Measurements from ENCODE around the gene ACP3.
A peak's percentile ranks its signal among the peaks of the same experiment; 100 is the strongest.
"Not testable (repeated sequence)": the region's sequence is repeated elsewhere in the genome, so short reads cannot be mapped to it uniquely, and the experiment has no call there.

ACP3 gene, protein sequence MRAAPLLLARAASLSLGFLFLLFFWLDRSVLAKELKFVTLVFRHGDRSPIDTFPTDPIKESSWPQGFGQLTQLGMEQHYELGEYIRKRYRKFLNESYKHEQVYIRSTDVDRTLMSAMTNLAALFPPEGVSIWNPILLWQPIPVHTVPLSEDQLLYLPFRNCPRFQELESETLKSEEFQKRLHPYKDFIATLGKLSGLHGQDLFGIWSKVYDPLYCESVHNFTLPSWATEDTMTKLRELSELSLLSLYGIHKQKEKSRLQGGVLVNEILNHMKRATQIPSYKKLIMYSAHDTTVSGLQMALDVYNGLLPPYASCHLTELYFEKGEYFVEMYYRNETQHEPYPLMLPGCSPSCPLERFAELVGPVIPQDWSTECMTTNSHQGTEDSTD

GRCh38 chr3:132317229-132317948 is at the start of gene ACP3:
Gene ACP3 (plus strand): TSS chr3:132317407. CDS start chr3:132317457, 50 bp downstream.
- DNase-seq (ENCODE audit: low read depth), result peak; percentile 42

- no peak for DNase-seq (ENCODE audit: low read depth)
These were observed 48.3 kb upstream of the ACP3 start for GRCh38 chr3:132268956-132269355.

DNA sequence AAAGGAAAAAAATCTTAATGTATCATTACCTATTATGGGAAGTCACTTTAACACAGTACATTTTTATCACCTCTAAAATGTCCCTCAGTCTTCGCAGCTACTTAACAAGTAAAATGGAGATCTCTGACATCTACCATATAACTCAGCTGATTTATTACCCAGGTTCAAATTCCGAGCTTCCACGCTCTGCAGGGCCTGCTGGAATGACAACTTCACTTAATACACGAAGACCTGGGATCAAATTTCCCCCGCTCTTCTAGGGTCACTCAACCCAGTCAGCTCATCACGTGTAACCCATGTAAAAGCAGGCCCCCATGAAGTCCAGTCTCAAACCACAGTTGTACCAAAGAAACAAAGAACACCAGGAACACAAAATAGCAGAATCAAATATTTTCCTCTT is 44.2 kb upstream of the ACP3 start:
- DNase-seq (ENCODE audit: low read depth), result no peak

- no peak for DNase-seq (ENCODE audit: low read depth)
These were observed 40.8 kb upstream of the ACP3 start for GRCh38 chr3:132276228-132276906.

- DNase-seq (ENCODE audit: low read depth), result no peak
These were observed 38.2 kb upstream of the ACP3 start for GRCh38 chr3:132279030-132279429.

- no peak for DNase-seq (ENCODE audit: low read depth)
These were observed 33.8 kb upstream of the ACP3 start for GRCh38 chr3:132283440-132283839.

- no peak for DNase-seq (ENCODE audit: low read depth)
These were observed 33.2 kb upstream of the ACP3 start for GRCh38 chr3:132283916-132284405.

- DNase-seq (ENCODE audit: low read depth), result no peak
These were observed 32.2 kb upstream of the ACP3 start for GRCh38 chr3:132284781-132285619.

DNA sequence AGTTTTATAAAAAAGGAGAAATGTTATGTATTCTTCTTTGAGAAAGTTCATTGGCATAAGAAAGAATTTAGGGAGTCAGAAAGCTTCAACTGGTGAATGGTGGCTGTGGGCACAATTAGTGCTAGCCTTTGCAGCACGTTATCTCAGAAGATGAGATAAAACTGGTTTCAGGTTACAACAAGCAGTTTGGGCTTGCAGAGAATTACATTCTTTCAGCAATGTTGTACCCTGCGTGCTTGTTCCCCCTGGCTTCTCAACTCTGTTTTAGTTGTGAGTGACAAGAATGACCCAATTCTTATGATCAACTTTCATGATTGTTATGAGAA is 31.6 kb upstream of the ACP3 start:
- peak; percentile 17 for DNase-seq (ENCODE audit: low read depth)

DNA sequence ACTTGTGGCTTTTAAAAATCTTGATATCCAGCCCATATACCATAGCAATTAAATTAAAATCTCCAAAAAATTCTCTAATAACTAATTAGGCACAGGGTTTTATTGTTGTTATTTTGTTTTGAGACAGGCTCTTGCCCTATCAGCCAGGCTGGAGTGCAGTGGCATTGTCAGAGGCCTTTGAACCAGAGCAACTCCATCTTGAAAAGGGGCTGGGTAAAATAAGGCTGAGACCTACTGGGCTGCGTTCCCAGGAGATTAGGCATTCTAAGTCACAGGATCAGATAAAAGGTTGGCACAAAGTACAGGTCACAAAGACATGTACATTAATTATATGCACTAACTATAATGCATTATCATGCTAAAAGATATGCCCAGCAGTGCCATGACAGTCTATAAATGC is 31.2 kb upstream of the ACP3 start:
- no peak for DNase-seq (ENCODE audit: low read depth)

DNA sequence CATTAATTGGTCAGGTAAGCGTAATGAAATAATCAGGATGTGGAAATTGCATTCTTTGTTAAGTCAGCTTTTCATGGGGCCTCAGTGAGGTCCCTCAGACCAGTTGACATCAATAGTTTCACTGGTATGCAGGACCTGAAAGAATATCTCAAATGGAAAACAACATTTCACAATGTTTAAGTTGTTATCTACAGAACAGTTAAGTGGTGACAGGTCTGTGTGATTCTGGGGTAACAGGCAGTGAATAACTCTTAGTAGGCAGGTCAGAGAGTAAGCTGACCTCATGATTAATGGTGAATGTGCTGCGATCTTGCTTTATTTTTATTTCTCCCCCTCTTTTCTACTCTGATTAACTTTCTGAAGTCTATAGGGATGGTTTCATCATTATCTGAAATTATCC is 28.9 kb upstream of the ACP3 start:
- DNase-seq (ENCODE audit: low read depth), result no peak

- peak; percentile 41 for DNase-seq (ENCODE audit: low read depth)
These were observed 27.9 kb upstream of the ACP3 start for GRCh38 chr3:132289316-132289715.

DNA sequence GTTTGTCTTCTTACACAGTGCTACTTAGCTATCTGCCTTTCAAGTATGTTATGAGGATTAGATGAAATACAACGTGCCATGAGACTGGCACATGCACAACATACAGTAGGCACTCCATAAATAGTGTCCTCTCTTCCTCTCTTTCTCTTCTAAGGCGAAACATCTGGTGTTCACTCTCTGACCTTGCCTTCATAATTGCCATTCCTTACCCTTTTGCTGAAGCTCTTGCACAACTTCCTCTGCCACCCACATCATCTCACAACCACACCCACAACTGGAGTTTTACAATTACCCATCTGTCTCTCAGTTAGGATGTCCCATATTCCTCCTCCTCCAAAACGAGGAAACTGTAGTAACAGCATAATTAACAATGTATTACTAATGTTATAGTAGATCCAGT is 26.4 kb upstream of the ACP3 start:
- DNase-seq (ENCODE audit: low read depth), result peak; percentile 27

GRCh38 chr3:132292042-132292441 is 25.2 kb upstream of the ACP3 start:
- no peak for DNase-seq (ENCODE audit: low read depth)

DNA sequence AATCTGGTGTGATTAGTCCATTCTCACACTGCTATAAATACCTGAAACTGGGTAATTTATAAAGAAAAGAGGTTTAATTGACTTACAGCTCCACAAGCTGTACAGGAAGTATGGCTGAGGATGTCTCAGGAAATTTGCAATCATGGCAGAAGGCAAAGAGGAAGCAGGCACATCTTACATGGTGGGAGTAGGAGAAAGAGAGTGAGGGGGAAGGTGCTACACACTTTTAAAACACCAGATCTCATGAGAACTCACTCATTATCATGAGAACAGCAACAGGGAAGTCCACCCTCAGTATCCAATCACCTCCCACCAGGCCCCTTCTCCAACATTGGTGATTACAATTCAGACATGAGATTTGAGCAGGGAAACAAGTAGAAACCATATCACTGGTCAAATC is 24.0 kb upstream of the ACP3 start:
- no peak for DNase-seq (ENCODE audit: low read depth)

GRCh38 chr3:132294906-132295305 is 22.3 kb upstream of the ACP3 start:
- DNase-seq (ENCODE audit: low read depth), result no peak

DNA sequence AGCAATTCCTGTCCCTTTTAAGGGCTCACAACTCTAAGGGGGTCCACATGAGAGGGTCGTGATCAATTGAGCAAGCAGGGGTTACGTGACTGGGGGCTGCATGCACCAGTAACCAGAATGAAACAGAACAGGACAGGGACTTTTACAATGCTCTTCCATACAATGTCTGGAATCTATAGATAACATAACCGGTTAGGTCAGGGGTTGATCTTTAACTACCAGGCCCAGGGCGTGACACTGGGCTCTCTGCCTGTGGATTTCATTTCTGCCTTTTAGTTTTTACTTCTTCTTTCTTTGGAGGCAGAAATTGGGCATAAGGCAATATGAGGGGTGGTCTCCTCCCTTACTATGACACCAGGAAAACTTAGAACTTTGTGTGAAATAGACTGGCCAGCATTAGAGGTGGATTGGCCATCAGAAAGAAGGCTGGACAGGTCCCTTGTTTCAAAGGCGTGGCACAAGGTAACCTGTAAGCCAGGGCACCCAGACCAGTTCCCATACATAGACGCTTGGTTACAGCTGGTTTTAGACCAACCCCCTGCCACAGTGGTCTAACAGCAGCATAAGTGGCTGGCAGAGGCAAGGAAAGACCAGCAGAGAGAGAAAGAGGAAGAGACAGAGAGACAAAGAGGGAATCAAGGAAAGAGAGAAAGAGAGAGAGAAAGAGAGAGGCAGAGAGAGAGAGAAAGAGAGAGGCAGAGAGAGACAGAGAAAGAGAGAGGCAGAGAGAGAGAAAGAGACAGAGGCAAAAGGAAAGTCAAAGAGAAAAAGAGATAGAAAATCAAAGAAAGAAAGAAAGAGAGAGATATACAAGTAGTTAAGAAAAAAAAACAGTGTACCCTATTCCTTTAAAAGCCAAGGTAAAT is 13.6 kb upstream of the ACP3 start:
- DNase-seq (ENCODE audit: low read depth), result not testable (repeated sequence)

DNA sequence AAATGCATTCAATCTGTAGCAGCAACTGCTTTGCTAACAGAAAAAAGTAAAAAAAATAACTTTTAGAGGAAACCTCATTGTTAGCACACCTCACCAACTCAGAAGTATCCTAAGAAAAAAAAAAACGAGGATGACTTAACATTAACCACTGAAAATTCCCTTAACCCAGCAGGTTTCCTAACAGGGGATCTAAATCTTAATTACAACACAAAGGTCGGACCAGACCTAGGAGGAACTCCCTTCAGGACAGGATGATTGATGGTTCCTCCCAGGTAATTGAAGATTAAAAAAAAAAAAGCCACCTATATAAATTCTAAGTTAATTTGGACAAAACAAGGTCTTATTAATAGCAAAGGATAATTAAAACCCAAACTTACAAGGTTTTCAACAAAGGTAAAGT is 12.9 kb upstream of the ACP3 start:
- DNase-seq (ENCODE audit: low read depth), result not testable (repeated sequence)

- DNase-seq (ENCODE audit: low read depth), result not testable (repeated sequence)
These were observed 7.2 kb upstream of the ACP3 start for GRCh38 chr3:132310057-132310456.

GRCh38 chr3:132311316-132311715 is 5.9 kb upstream of the ACP3 start:
- DNase-seq (ENCODE audit: low read depth), result no peak

DNA sequence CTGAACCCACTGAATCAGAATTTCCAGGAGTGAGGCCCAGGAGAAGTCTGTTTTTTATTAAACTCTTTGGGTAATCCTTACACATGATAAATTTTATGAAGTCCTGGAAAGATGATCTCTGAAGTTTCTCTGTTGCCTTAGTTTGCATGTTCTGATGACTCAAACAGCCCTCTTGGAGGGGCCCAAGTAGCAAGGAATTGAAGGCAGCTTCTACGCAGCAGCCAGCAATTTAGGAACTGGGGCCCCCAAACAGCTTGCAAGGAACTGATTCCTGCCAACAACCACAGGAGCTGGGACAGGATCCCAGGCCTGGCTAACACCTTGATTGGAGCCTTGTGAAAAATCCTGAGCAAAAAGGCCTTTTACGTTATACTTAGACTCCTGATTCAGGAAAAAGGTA is 5.4 kb upstream of the ACP3 start:
- DNase-seq (ENCODE audit: low read depth), result no peak
